PC-9 (cell line): ENCODE data around the gene ZACN. TPM values are rescaled to one million over a fixed set of nuclear protein-coding genes. Genes with fewer than 3 reads are reported as not detected.

Source experiments
- BruUV-seq: library from RNA; stranded (reverse); fragments of 400-500 nt; replicated peaks from 2 replicates; lab custom pipeline; 2021; lab: Mats Ljungman, UMichigan
- CTCF ChIA-PET: fragments of 300-600 bp; sonication (Branson Sonifier 250); formaldehyde crosslinking; loops from one replicate; lab custom pipeline; 2022; ENCODE audit warnings: antibody characterized with exemption; lab: Charles Lee
- POLR2A ChIA-PET: fragments of 300-600 bp; sonication (Branson Sonifier 250); formaldehyde crosslinking; loops from one replicate; lab custom pipeline; 2022; ENCODE audit warnings: antibody characterized with exemption; ENCODE audit not compliant: unreplicated experiment; lab: Charles Lee
- DNase-seq, 2 experiments: peaks; one replicate each; pipeline versions ENCODE4 v3.0.0 to v3.0.0-alpha.2; 2015 to 2022; ENCODE audit warnings: mixed read lengths in 1 of 2
- H2AFZ ChIP-seq: fragments of 200-600 bp; sonication (generic); 2 replicates; pipeline ENCODE4 v1.8.1; 2017; ENCODE audit warnings: antibody characterized with exemption
- H3F3A ChIP-seq: fragments of 200-600 bp; sonication (generic); 2 replicates; pipeline ENCODE4 v1.8.1; 2017; ENCODE audit warnings: antibody characterized with exemption, mild to moderate bottlenecking, low read depth; ENCODE audit not compliant: insufficient read depth
- H3K27ac ChIP-seq: fragments of 200-600 bp; sonication (generic); 2 replicates; pipeline ENCODE4 v1.6.1; 2016; ENCODE audit warnings: mixed run types
- H3K27me3 ChIP-seq: fragments of 200-600 bp; sonication (generic); 2 replicates; pipeline ENCODE4 v1.6.1; 2016; ENCODE audit warnings: low read depth, mixed run types; ENCODE audit not compliant: insufficient read depth
- H3K36me3 ChIP-seq: fragments of 200-600 bp; sonication (generic); 2 replicates; pipeline ENCODE4 v1.6.1; 2016; ENCODE audit warnings: low read depth, mixed run types
- H3K4me1 ChIP-seq: fragments of 200-600 bp; sonication (generic); replicated peaks from 2 replicates; pipeline ENCODE4 v1.6.1; 2016; ENCODE audit warnings: mixed run types; ENCODE audit not compliant: insufficient read depth
- H3K4me2 ChIP-seq: fragments of 200-600 bp; sonication (generic); 2 replicates; pipeline ENCODE4 v1.6.1; 2017; ENCODE audit warnings: mixed run types
- H3K4me3 ChIP-seq: fragments of 200-600 bp; sonication (generic); 2 replicates; pipeline ENCODE4 v1.6.1; 2016; ENCODE audit warnings: mixed run types
- H3K79me2 ChIP-seq: fragments of 200-600 bp; sonication (generic); 2 replicates; pipeline ENCODE4 v1.6.1; 2017; ENCODE audit warnings: low read depth, mixed run types
- H3K9me2 ChIP-seq: fragments of 200-600 bp; sonication (generic); 2 replicates; pipeline ENCODE4 v1.8.1; 2017; ENCODE audit warnings: mild to moderate bottlenecking; ENCODE audit not compliant: insufficient read depth
- H3K9me3 ChIP-seq: fragments of 200-600 bp; sonication (generic); 2 replicates; pipeline ENCODE4 v1.8.1; 2016; ENCODE audit warnings: low read depth; ENCODE audit not compliant: insufficient read depth
- H4K20me1 ChIP-seq: fragments of 200-600 bp; sonication (generic); 2 replicates; pipeline ENCODE4 v1.8.1; 2017; ENCODE audit not compliant: insufficient read depth
- EZH2 ChIP-seq: fragments of 200-600 bp; sonication (generic); IDR thresholded peaks from 2 replicates; pipeline ENCODE4 v1.8.0; 2017; ENCODE audit warnings: antibody characterized with exemption, low read depth
- intact Hi-C: fragments of 100-400 bp; cut with micrococcal nuclease; formaldehyde crosslinking; loops from one replicate; pipeline ENCODE4 v1.10.0; 2022; ENCODE audit not compliant: unreplicated experiment
- total RNA-seq: library from RNA; stranded (reverse); gene quantifications from 2 replicates; pipeline ENCODE4 v1.2.3, GENCODE V29; 2021
- TF ChIP-seq, protein P1 (sequence below): fragments of 200-600 bp; sonication (generic); conservative IDR thresholded peaks from 2 replicates; pipeline ENCODE4 v1.6.1; 2017; ENCODE audit warnings: mixed run types, antibody characterized with exemption, mild to moderate bottlenecking, moderate library complexity

Gene ZACN
- total RNA-seq, 1 experiment from 2014 or later = not detected

DNA sequence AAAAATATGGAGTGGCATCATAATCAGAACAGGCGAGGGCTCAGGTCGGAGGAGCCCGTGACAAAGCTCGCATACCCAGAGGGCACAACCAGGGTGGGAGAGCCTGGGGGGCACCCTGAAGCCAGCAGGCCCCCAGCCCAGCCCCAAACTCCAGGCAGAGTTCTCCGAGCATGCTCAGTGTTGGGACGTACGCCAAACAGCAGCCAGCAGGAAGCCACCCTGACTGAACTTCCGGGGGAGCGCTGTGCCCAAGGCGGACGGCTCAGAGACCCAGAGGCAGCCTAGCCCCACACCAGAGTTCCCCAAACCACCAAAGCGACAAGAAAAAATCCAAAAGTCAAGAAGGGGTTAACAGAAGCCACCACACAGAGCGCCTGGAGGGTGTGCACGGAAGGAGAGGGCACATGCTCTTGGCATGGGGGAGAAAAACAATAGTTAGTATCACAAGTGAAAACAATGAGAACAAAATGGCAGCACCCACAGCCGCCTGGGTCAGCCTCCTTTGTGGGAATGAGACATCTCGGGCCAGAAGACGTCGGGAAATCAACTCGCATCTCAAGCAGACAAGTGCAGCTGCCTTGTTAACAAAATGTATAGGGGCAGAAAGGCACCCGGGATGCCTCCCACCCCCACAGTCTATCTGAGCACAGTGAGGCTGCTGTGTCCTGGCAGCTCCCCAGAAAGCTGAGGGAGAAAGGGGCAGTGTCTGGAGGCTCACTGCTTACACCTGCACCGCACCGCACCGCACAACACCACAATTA lies 12.7 kb downstream of the ZACN start:
- H3K36me3 ChIP-seq = no peaks in the 10 kb centered on the region
- BruUV-seq = no TSS peak
- POLR2A ChIA-PET = no interaction called here

DNA sequence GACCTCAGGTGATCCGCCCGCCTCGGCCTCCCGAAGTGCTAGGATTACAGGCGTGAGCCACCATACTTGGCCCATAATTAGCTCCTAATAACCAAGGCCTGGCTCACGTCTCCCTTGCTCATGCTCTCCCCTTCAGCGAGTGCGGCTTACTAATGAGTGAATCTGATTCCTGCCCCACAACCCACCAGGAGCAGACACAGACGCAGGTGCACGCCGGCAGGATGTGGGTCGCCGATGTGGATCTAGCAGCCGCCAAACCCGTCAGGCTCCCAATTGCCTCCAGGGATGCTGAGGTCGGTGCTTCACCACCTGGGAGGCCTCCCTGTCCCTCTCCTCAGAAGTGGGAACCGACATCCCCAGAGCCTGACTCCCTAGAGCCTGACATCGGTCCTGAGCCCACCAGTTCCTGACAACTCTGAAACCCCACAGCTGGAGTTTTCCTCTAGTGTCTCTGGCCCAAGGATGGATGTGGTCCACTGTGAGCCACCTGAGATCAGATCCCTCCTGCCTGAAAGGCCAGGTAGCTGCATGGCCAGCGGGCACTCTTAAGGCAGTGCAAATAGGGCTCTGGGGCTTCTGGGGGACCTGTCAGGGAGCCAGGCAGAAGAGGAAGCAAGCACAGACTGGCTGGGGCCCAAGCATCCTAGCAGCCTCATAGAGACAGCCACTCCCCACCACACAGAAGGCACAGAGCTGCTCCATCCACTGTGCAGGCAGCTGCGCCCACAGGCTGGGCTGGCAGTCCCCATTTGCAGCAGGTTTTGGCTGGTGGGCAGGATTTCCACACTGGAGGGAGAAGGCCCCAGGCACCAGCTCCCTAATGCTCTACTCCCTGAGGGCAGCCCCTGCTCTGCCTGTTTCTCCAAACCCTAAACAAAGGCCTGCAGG lies 13.8 kb downstream of the ZACN start:
- no peak overlapping the region for H3K4me3 ChIP-seq
- no peaks in the 10 kb centered on the region for H3K79me2 ChIP-seq
- no peak overlapping the region for H3K4me2 ChIP-seq
- ChIA-PET POLR2A (no interaction called here), CTCF (interaction anchor here (0.5 kb wide), 1 partner anchor 264 kb away, joined by 4 read pairs; no protein-coding TSS in a partner anchor)
- H3K36me3 ChIP-seq = no peaks in the 10 kb centered on the region
- no peak for TF ChIP-seq EZH2
- no peaks in the 10 kb centered on the region for H3K9me2 ChIP-seq
- BruUV-seq = no TSS peak
- H3K9me3 ChIP-seq = no peaks in the 10 kb centered on the region
- no peak for DNase-seq
- H4K20me1 ChIP-seq = no peaks in the 10 kb centered on the region
- no peak overlapping the region for H3K27ac ChIP-seq
- 0 out of 2 replicates have a peak, but pooled peaks cover 3% of the 10 kb centered on the region for H3F3A ChIP-seq
- no peaks in the 10 kb centered on the region for H3K27me3 ChIP-seq
- H2AFZ ChIP-seq = no peak overlapping the region
- intact Hi-C loops = no loop called here
- no peaks in the 10 kb centered on the region for H3K4me1 ChIP-seq

More for the DNA sequence above, 12.7 kb downstream of the ZACN start:
- H3K27me3 ChIP-seq = no peaks in the 10 kb centered on the region
- H3K79me2 ChIP-seq = no peaks in the 10 kb centered on the region
- H3K4me3 ChIP-seq = no peak overlapping the region
- intact Hi-C loops = no loop called here
- H4K20me1 ChIP-seq = no peaks in the 10 kb centered on the region
- no peaks in the 10 kb centered on the region for H3K9me2 ChIP-seq
- no peaks in the 10 kb centered on the region for H3K4me1 ChIP-seq
- no peak overlapping the region for H3K4me2 ChIP-seq
- CTCF ChIA-PET = no interaction called here
- no peak overlapping the region for H2AFZ ChIP-seq
- 0 out of 2 replicates have a peak, but pooled peaks cover 3% of the 10 kb centered on the region for H3F3A ChIP-seq
- H3K27ac ChIP-seq = no peak overlapping the region
- TF ChIP-seq, protein P1, sequence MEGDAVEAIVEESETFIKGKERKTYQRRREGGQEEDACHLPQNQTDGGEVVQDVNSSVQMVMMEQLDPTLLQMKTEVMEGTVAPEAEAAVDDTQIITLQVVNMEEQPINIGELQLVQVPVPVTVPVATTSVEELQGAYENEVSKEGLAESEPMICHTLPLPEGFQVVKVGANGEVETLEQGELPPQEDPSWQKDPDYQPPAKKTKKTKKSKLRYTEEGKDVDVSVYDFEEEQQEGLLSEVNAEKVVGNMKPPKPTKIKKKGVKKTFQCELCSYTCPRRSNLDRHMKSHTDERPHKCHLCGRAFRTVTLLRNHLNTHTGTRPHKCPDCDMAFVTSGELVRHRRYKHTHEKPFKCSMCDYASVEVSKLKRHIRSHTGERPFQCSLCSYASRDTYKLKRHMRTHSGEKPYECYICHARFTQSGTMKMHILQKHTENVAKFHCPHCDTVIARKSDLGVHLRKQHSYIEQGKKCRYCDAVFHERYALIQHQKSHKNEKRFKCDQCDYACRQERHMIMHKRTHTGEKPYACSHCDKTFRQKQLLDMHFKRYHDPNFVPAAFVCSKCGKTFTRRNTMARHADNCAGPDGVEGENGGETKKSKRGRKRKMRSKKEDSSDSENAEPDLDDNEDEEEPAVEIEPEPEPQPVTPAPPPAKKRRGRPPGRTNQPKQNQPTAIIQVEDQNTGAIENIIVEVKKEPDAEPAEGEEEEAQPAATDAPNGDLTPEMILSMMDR = no peak
- no peak for TF ChIP-seq EZH2
- no peaks in the 10 kb centered on the region for H3K9me3 ChIP-seq
- DNase-seq = no peak

DNA sequence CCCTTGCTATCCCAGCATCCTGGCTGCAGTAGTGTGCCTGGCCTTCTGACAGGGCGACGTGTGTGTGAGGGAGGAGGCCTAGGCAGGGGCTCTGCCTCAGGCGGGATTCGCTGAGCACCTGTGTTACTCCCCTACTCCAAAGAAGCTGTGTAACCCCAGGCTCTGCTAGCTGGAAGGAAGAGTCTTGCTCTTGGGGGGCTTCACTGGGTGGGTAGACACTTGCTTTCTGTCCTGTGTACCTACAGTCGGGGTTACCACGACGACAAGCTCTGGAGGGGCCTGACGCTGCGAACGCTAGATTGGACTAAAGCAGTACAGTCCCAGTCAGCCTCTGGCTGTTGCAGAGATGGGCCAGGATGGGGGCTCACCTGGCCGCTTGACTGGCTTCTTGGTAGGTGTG lies 15.1 kb downstream of the ZACN start:
- TF ChIP-seq, protein P1 = no peak
- TF ChIP-seq EZH2 = no peak
- H3F3A ChIP-seq = 0 out of 2 replicates have a peak, but pooled peaks cover 3% of the 10 kb centered on the region
- intact Hi-C loops = no loop called here
- H3K9me3 ChIP-seq = no peaks in the 10 kb centered on the region
- H3K36me3 ChIP-seq = no peaks in the 10 kb centered on the region
- BruUV-seq = no TSS peak
- H3K27ac ChIP-seq = no peak overlapping the region
- POLR2A ChIA-PET = no interaction called here
- no peaks in the 10 kb centered on the region for H3K4me1 ChIP-seq
- no peak overlapping the region for H3K4me3 ChIP-seq
- H3K27me3 ChIP-seq = no peaks in the 10 kb centered on the region
- H2AFZ ChIP-seq = no peak overlapping the region
- DNase-seq = no peak
- CTCF ChIA-PET = no interaction called here
- H3K4me2 ChIP-seq = no peak overlapping the region
- H3K79me2 ChIP-seq = no peaks in the 10 kb centered on the region
- H3K9me2 ChIP-seq = no peaks in the 10 kb centered on the region
- H4K20me1 ChIP-seq = no peaks in the 10 kb centered on the region
